A204.1 (cell line): Measurements from ENCODE around the gene CTSC.

Source experiments
- FAIRE-seq: peaks from 2 replicates; lab custom pipeline; 2012; peaks lifted over from hg19 to GRCh38; lab: Jason Lieb, UNC

Gene CTSC

DNA sequence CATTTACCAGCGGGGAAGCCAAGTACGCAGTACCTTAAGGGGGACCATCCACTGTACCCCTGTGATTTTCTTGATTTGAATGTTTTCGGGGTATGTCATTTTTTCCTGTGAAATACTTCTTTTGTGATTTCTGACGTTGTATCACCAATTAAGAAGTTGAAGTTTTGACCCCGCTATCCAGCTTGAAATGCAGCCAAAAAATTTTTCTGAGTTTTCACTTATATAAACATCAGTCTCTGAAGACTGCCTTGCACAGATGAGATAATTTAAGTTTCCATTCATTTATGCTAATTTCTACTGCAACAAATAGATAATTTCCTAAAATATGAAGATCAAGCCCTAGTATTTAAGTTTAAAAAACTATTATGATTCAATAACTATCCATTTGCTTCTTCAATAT is 20.0 kb downstream of the CTSC start:
- FAIRE-seq = no peak

GRCh38 chr11:88315981-88316441 is 21.5 kb downstream of the CTSC start:
- no peak for FAIRE-seq

DNA sequence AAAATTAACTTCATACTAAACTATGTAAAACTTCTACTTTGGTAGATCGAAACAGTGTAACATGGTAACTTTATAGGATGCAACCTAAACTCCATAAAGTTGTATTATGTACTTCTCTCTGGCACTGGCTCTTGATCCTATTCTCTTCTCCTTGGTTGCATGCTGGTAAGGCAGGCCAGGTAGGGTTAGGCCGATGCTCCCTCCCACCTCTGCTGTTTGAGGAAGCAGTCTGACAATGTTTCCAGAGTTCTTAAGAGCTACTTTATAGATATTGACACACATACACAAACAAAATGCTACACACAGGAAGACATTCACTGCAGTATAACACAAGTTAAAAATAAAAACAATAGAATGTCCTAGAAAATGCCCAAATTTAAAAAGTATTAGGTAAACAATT is 22.5 kb downstream of the CTSC start:
- FAIRE-seq = no peak

DNA sequence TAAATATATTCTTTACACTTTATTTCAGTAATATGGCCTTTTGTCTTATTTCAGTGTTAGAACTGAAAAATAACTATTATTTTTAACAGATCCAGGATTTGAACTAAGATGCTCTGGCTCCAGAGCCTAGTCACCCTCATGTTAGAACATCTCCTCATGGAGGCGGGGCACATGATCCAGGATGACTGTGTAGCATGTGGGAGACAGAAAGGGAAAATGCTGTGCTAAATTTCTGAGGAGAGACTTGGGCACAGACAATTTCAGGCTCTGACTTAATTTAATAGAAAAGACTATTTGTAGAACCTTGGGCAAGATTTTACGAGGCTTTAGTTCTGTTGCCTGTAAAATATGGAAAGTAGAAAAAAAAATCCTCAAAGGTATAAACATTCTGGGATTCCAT is 24.1 kb downstream of the CTSC start:
- no peak for FAIRE-seq

DNA sequence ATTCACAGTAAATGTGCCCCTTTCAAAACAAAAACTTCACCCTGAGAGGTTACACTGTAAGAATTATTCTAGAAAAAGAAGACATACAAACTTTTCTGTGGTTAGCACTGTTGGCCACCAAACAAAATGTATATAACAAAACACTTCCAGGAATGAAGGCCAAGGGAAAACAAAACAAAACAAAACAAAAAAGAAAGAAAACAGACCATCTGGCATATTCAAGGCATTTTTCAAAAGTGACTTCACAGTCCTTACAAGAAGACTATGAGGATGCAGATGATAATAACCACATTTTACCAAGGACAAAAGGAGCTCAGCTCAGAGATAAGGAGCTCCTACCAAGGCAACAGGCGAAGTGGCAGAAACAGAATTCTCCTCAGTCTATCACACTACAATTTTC is 24.9 kb downstream of the CTSC start:
- no peak for FAIRE-seq

DNA sequence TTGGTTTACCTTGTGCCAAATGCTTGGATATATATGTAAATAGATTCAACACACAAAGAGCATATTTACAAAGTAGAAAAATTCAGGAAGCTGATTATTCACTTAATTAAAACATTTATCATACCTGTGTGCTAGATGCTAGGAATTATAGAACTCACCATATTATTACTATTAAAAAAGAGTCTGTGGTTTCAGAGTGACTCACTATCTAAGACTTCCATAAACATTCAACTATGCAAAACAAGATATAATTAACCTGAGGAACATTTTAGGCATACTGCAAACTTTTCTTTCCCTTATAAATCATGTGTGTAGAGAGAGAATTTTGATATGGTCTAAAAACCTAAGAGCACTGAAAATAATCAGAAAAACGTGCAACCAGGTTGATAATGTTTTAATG is 27.3 kb downstream of the CTSC start:
- FAIRE-seq = no peak

- no peak for FAIRE-seq
Observed at GRCh38 chr11:88308576-88308975, 29.0 kb downstream of the CTSC start.

DNA sequence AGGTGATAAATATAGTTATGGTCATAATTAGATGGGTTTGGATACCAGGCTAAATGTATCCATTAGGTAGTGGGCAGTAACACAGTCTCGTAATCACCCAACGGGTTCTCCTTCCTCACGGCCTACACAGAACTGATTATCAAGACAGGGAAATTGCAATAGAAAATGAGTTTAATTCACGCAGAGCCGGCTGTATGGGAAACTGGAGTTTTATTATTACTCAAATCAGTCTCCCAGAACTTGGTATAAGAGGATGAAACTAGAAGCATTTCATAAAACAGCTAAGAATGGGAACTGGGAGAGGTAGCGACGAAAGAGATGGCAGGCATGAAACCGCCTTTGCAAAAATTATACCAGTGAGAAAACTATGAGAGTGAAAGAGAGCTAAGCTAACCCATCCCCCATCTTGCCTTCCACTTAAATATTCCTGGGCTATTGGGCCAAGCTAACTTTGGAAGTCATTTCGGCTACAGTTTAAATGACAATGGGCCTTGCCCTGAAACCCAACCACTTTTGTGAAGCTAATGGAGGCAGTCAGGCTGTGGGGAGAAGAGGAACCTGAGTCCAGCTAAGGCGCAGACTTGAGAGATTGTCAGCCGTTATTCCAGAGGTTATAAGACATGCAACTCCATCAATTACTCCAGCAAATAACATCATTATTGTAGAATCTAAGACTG is 29.6 kb downstream of the CTSC start:
- FAIRE-seq = no peak

DNA sequence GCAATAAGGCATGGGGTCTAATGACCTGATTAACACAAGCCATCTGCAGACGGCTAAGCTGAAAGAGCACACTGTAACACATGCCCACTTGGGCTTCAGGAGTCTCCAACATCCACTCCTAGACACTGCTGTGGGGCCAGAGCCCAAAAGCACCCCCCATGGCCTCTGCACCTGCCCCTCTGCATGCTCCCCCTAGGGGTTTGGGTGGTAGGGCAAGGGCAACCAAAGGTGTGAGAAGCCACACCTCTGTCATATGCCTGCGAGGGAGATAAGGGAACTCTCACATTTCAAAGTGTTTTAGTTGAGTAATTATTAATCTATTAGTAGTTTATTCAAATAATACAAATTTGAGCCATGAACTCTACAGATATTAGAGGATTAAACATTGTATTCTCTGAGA is 30.8 kb downstream of the CTSC start:
- no peak for FAIRE-seq

DNA sequence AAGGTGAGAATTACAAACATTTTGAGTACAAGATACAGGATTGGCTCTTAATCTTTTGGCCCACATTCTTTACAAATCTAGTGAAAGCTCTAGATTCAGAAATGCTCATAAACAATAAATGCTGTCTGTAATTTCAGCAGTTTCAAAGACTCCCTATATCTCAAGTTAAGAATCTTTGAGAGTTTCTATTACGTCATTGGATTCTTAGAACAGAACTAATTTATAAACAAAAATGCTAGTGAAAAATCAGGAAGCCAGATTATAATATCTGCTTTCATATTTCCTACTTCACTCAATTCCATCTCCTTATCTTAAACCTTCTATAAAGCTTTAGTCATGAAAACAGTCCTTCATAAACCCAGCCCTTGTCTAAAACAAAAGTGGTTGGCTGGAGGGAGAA is 32.1 kb downstream of the CTSC start:
- no peak for FAIRE-seq

DNA sequence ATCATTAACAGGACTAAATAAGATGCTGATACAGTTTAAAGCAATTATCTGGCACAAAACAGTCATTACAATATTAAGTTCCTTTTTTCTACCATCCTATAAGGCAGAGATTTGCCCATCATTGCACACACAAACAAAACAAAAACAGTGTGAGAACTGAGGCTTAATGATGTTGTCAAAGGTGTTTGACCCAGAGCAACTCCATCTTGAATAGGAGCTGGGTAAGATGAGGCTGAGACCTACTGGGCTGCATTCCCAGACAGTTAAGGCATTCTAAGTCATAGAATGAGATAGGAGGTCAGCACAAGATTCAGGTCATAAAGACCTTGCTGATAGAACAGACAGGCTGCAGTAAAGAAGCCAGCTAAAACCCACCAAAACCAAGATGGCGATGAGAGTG is 33.2 kb downstream of the CTSC start:
- FAIRE-seq = no peak

GRCh38 chr11:88303037-88303436 is 34.5 kb downstream of the CTSC start:
- no peak for FAIRE-seq

DNA sequence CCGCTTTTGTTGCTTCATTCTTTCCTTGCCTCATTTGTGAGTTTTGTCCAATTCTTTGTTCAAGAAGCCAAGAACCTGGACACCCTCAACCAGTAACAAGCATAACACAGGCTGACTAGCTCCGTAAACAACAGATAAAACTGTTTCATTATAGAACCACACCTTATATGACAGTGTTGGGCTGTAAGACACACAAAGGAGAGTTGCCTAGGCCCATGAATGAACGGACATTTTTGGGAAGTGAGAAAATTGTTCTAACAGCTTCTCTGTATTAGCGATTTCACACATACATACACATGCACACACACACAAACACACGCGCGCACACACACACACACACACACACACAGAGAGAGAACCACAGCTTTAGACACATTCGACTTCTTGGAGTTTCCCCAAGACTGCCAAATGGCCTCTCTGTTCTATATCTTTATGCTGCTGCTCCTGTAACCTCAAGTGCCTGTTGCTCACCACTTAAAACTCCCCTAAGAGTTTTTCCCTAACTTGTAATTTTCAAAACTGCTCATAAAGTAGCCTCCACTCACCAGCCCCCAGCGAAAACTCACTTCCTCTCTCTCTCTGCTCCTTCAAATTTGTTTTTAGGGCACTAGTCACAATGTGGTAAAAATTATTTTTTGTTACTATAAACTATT is 35.9 kb downstream of the CTSC start:
- FAIRE-seq = no peak

- no peak for FAIRE-seq
Observed at GRCh38 chr11:88300888-88301487, 36.5 kb downstream of the CTSC start.

DNA sequence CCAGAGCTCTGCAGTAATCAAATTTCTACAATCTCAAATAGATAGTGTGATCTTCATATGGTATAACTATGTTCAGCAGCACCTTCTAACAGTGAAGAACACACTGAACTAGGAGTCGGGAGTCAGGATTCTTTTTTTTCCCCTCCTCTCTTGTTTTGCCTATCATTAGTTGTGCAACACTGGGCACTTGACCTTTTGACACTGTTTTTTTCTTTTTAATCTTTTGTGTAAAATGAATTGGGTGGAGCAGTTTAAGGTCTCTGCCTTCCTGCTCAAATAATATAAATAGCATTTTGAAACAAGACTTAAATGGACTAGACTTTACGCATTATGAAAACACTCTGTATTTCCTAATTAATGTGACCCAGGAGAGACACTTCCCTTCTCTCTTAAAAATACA is 39.7 kb downstream of the CTSC start:
- FAIRE-seq = no peak

- FAIRE-seq = no peak
Observed at GRCh38 chr11:88297421-88297820, 40.1 kb downstream of the CTSC start.

DNA sequence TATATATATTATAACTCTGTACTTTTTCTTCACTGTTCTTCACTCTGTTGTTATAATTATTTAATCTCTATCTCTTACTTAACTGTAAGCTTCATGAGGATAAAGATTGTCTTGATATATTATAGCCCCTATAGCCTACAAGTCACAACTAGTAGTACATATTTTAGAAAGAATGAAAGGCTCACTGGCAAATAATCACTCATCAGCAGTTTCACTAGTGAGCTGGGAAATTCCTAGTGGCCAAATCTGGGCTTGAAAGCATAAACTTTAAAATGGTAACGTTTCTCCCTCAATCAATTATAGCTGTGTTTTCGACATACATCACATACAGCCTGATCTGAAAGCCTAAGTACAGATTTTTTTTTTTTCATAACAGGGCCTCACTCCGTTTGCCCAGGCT is 42.5 kb downstream of the CTSC start:
- no peak for FAIRE-seq

DNA sequence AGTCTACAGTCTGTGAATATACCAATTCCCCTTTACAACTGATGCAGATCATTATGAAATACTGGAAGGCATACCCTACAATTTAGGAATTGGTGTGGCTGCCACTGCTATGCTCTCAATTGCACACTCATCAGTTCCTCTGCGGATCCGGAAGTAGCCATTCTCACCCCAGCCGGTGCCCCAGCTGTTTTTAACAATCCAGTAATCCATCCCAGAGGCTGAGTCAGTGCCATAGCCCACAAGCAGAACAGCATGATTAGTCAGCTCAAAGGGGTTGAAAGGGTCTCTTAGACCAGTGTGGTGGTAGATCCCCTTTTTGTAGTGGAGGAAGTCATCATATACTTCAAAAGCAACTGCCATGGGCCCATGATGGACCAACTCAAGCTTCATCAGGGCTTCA is 43.6 kb downstream of the CTSC start:
- FAIRE-seq = no peak

DNA sequence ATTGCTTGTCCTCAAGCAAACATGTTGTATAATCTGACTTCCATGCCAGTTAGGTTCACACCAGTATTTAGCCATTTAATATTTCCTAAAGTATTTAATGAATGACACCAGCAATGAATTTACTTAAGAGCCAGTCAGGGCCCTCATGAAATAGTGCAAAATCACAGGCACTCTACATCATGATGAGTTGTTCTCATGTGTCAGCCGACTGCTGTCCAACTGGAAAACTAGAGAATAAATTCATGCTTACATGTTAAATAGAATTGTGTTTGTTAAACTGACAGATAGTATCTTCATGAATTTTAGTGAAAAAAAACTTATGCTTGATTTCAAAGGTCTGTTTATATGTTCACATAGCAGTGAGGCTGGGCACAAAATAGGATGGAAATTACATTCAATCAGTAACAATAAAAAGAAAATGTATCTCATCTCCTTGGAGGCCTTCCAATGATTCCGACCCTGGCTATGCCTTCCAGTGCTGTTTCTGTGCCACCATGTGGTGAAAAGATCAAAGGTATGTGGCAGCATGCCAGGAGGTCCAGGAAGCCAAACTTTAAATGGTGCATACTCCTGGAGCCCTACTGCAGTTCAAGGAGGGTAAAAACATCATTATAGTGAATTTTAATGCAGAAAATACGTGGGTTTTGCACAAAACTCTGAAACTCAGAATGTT is 45.2 kb downstream of the CTSC start:
- no peak for FAIRE-seq

DNA sequence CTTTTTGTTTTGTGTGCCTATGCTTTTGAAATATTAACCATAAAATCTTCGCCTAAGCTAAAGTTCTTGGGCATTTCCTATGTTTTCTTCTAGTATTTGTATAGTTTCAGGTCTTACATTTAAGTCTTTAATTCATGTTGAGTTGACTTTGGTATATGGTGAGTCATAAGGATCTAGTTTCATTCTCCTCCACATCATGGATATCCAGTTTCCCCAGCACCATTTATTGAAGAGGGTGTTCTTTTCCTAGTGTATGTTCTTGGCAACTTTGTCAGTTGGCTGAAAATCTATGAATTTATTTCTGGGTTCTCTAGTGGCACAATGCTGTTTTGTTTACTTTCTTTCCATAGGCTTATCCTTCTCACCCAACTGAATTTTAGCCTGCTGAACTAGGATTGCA is 49.0 kb downstream of the CTSC start:
- no peak for FAIRE-seq

GRCh38 chr11:88284336-88285050 is 53.0 kb downstream of the CTSC start:
- FAIRE-seq = no peak

DNA sequence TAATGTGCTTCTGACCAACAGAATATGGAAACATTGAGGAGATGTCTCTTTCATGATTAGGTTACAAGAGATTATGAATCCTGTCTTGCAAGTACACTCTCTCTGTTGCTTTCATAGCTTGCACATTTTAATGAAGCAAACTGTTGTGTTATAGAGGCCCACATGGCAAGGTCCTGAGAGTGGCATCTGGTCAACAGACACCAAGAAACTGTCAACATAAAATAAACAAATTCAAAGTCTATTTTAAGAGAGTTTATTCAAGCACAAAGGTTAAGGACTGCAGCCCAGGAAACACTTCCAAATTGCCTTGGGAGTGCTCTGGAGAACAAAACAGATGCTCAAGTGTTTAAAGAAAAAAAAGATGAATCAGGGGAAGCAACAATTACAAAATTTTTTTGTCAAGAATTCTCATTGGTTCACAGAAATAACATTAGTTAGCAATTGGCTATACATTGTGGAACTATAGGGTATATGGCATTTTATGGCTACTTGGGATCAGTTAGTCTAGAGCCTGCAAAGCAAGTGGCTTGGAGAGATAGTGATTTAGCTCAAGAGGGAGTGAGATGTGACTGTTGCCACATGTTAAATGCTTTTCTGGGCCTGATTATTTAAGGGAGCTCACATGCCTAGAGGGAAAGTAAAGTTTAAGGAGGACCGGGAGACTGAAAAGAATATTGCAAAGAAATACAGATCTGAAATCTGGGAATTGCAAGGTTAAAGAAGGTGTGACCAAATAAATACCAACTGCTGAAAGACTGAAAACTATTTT is 54.6 kb downstream of the CTSC start:
- FAIRE-seq = no peak
